SK-N-SH treated with all-trans-retinoic acid at 6 μM for 48 hours (cell line): ENCODE measurements around the gene B4GALT1.

Experiments used
- ARNTL ChIP-seq: fragments of 450-650 bp; formaldehyde crosslinking; IDR thresholded peaks from 2 replicates; pipeline ENCODE4 v1.5.0; 2020; ENCODE audit warnings: low read depth, mild to moderate bottlenecking, moderate library complexity, borderline replicate concordance
- BACH2 ChIP-seq: fragments of 250-450 bp; sonication (Bioruptor Pico); IDR thresholded peaks from 2 replicates; pipeline ENCODE4 v1.9.0; 2021; ENCODE audit warnings: mild to moderate bottlenecking, borderline replicate concordance
- GLIS3 ChIP-seq: fragments of 250-450 bp; sonication (Bioruptor Pico); IDR thresholded peaks from 2 replicates; pipeline ENCODE4 v1.5.0; 2020; ENCODE audit warnings: mild to moderate bottlenecking, moderate library complexity
- OSR1 ChIP-seq: fragments of 250-450 bp; sonication (Bioruptor Pico); IDR thresholded peaks from 2 replicates; pipeline ENCODE4 v1.8.0; 2022; ENCODE audit warnings: moderate library complexity, mild to moderate bottlenecking, inconsistent platforms
- PATZ1 ChIP-seq: fragments of 250-450 bp; sonication (Bioruptor Pico); IDR thresholded peaks from 2 replicates; pipeline ENCODE4 v1.8.0; 2020; ENCODE audit warnings: mild to moderate bottlenecking, moderate library complexity, borderline replicate concordance
- POU6F1 ChIP-seq: fragments of 250-450 bp; sonication (Bioruptor Pico); IDR thresholded peaks from 2 replicates; pipeline ENCODE4 v1.8.0; 2021; ENCODE audit warnings: low read depth, mild to moderate bottlenecking, moderate library complexity, borderline replicate concordance
- PPARA ChIP-seq: fragments of 250-450 bp; sonication (Bioruptor Pico); IDR thresholded peaks from 2 replicates; pipeline ENCODE4 v1.5.0; 2020; ENCODE audit warnings: mild to moderate bottlenecking, borderline replicate concordance
- RARB ChIP-seq: fragments of 250-450 bp; sonication (Bioruptor Pico); IDR thresholded peaks from 2 replicates; pipeline ENCODE4 v1.8.0; 2021; ENCODE audit warnings: mild to moderate bottlenecking, moderate library complexity
- TCF4 ChIP-seq: fragments of 250-450 bp; sonication (Bioruptor Pico); IDR thresholded peaks from 2 replicates; pipeline ENCODE4 v1.8.0; 2021; ENCODE audit warnings: mild to moderate bottlenecking, moderate library complexity, borderline replicate concordance
- TOX ChIP-seq: fragments of 250-450 bp; sonication (Bioruptor Pico); IDR thresholded peaks from 2 replicates; pipeline ENCODE4 v1.8.0; 2021; ENCODE audit warnings: mild to moderate bottlenecking, moderate library complexity, borderline replicate concordance
- ZFP3 ChIP-seq: fragments of 250-450 bp; sonication (Bioruptor Pico); IDR thresholded peaks from 2 replicates; pipeline ENCODE4 v1.5.0; 2020; ENCODE audit warnings: mild to moderate bottlenecking, moderate library complexity
- ZFP30 ChIP-seq: fragments of 450-650 bp; formaldehyde crosslinking; IDR thresholded peaks from 2 replicates; pipeline ENCODE4 v1.5.0; 2022; ENCODE audit warnings: mild to moderate bottlenecking, moderate library complexity
- ZNF565 ChIP-seq: fragments of 450-650 bp; formaldehyde crosslinking; conservative IDR thresholded peaks from 2 replicates; pipeline ENCODE4 v1.5.0; 2020; ENCODE audit warnings: low read depth, mild to moderate bottlenecking, moderate library complexity
- ZNF70 ChIP-seq: fragments of 450-650 bp; formaldehyde crosslinking; IDR thresholded peaks from 2 replicates; pipeline ENCODE4 v1.5.0; 2020; ENCODE audit warnings: mild to moderate bottlenecking, moderate library complexity

- TF ChIP-seq ZNF565 (CRISPR knock-in tag), result no peak
- no peak for TF ChIP-seq PATZ1 (CRISPR knock-in tag)
- TF ChIP-seq OSR1 (CRISPR knock-in tag), result no peak
- no peak for TF ChIP-seq RARB (CRISPR knock-in tag)
- no peak for TF ChIP-seq GLIS3 (CRISPR knock-in tag)
- no peak for TF ChIP-seq ZFP3 (CRISPR knock-in tag)
- no peak for TF ChIP-seq PPARA
- no peak for TF ChIP-seq ZFP30 (CRISPR knock-in tag)
- no peak for TF ChIP-seq POU6F1 (CRISPR knock-in tag)
- TF ChIP-seq TOX (CRISPR knock-in tag), result no peak
- TF ChIP-seq TCF4 (CRISPR knock-in tag), result no peak
- TF ChIP-seq ARNTL, result no peak
- no peak for TF ChIP-seq BACH2 (CRISPR knock-in tag)
- TF ChIP-seq ZNF70 (CRISPR knock-in tag), result no peak
Observed at GRCh38 chr9:33146298-33146697, 20.8 kb downstream of the B4GALT1 start.
